Measurements from ENCODE around the gene CSNK1A1.
"Not testable (repeated sequence)": the region's sequence is repeated elsewhere in the genome, so short reads cannot be mapped to it uniquely, and the experiment has no call there.

The CSNK1A1 gene

DNA sequence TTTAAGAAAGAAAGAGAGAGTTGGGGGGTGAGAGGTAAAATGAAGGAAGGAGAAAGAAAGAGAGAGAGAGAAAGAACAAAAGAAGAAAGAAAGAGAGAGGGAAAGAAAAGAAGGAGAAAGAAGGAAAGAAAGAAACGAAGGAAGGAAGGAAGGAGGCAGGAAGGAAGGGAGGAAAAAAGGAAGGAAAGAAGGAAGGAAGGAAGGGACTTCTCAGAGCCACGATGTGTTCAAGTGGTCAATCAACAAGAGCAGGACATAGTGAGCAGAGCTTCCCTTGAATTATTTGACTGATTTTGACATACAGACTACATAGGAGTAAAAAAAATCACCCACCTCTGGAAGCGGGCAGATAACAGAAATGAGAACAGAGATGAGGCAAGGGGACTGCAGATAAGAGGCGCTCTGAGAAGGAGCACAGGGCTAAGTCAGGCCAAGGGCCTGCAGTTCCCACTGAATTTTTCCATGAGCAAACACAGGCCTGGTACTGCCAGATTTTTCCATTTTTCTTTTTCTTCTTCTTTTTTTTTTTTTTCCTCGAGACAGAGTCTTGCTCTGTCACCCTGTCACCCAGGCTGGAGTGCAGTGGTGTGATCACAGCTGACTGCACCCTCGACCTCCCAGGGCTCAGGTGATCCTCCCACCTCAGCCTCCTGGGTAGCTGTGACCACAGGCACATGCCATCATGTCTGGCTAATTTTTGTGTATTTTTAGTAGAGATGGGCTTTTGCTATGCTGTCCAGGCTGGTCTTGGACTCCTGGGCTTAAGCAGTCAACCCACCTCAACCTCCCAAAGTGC lies 94.4 kb downstream of the CSNK1A1 start:
- DNase-seq (ENCODE audit: low read depth in 2 of 2) = no peak

DNA sequence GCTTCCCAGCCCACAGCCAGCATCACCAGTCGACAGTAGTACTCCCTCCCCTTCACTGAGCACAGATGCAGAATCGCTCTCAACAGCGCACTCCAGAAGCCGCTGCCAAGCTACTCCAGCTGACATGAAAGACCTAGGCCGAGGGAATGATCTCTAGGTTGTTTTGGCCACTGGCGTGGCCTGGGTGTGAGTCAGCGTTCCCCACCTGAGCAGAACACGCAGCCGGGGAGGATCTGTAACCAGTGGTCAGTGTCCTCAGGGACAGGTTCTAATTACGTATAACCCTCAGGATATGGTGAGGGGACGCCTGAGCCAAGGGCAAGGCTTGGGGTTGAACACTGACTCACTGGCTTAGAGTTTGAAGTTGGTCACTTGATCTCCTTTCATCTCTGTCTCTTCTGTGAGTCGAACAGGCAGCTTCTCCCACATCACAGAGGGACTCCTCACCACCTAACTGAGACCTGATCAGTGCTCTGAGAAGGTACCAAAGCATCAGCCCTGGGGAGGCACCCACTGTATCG lies 95.3 kb downstream of the CSNK1A1 start:
- no peak for DNase-seq (ENCODE audit: low read depth in 2 of 2)

DNA sequence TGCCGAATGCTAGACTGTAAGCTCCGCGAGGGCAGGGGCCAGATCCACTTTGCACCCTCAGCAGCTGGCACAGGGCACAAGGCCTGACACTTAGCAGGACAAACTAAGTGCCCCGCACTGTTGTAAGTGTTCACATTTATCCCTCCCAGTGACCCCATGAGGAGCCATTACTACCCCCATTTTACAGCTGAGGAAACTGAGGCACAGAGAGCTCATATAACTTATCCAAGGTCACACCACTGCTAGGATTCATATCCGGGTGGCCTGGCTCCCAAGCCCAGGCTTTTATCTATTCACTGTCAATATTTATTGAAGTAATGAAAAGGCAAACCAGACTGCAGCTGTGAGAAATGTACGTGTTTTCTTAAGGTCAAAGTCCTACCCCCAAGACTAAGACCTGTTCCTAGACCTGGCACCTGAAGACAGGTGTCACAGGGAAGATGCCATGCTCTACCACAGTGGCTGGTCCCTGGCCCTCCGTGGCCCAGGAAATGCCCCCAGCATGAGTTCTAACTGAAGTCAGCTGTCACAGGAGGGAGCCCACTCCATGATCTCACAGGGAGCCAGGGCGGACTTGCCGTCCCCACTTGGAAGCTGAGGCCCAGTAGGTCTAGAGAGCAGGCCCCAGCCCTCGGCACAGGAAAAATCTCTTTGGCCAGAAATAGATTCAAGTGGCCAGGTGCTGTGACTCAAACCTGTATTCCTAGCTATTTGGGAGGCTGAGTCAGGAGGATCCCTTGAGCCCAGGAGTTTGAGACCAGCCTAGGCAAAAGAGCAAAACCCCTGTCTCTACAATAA lies 97.4 kb downstream of the CSNK1A1 start:
- no peak for DNase-seq (ENCODE audit: low read depth in 2 of 2)

DNA sequence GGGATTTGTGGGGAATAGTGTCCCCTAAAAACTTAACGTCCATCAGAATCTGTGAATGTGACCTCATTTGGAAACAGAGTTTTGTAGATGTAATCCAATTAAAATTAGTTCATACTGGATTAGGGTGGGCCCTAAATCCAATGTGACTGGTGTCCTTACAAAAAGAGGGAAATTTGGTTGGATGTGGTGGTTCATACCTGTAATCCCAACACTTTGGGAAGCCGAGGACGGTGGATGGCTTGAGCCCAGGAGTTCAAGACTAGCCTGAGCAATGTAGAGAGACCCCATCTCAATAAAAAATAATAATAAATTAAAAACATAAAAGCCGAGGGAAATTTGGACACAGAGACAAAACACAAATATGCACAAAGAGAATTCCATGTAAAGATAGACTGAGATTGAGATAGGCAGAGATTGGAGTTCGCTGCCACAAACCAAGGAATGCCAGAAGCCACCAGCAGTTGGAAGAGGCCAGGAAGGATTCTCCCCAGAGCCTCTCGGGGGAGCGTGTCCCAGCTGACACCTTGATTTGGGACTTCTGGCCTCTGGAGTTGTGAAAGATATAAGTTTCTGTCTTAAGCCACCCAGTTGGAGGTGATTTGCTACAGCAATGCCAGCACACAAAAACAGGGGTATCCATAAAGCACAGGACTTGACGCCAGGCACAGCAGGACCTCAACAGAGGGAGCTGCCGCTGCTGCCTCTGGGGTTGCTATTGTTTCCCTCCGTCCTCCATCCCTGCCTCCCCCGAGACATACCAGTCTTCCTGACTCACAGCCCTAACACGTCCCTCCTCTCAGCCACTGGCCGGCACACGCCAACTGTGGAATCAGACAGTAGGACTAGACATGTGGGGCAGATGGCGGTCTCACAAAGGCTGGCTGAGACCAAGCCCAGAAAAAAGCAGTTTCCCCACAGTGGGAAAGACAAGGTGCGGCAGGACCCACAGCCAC lies 98.3 kb downstream of the CSNK1A1 start:
- DNase-seq (ENCODE audit: low read depth in 2 of 2) = no peak

DNA sequence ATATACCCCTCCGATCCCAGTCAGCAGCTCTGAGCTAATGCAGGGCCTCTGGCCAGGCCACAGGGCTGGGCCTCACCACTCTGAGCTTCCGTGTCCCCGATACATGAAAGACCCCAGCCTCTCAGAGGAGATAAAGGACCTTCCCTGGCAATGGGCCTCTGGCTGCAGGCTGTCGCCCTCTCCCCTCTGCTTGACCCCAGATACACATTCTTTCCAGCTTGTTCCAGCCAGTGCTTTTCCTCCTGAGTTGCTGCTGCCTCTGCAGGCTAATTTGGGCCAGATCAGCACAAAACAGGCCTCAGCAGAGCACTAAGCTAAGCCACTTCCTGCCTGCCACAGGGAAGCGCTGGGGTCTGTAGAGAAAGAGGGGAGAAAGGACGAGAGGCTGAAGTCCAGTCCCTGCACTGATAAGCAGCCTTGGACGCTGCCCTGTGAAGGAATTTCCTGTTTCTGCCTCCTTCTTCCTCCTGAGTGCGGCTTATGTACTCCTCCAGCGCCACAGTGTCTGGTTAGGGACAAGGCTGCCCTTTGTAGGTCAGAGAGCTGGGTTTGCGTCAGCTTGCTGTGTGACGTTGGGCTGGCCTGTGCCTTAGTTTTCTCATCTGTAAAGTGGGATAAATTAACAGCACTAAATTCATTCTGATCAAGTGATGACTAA lies 99.1 kb downstream of the CSNK1A1 start:
- DNase-seq (ENCODE audit: low read depth in 2 of 2) = no peak

DNA sequence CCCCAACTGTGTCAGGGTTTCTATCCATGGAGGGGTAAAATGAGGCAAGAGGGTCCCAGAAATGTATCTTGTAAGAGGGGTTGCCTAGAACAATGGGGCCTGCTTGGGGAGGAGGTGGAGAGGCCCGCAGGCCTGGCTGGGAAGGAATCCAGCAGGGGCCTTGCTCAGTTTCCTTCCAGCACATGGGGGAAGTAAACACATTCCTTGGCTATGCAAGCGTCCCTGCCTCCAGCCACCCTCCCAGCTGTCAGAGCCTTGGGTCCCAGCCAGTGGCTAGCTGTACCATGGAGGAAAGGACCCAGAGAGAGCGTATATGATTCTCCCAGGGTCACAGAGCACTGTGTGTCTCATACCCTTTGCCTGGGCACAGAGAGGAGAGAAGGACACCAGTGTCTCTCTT lies 101.0 kb downstream of the CSNK1A1 start:
- no peak for DNase-seq (ENCODE audit: low read depth in 2 of 2)

DNA sequence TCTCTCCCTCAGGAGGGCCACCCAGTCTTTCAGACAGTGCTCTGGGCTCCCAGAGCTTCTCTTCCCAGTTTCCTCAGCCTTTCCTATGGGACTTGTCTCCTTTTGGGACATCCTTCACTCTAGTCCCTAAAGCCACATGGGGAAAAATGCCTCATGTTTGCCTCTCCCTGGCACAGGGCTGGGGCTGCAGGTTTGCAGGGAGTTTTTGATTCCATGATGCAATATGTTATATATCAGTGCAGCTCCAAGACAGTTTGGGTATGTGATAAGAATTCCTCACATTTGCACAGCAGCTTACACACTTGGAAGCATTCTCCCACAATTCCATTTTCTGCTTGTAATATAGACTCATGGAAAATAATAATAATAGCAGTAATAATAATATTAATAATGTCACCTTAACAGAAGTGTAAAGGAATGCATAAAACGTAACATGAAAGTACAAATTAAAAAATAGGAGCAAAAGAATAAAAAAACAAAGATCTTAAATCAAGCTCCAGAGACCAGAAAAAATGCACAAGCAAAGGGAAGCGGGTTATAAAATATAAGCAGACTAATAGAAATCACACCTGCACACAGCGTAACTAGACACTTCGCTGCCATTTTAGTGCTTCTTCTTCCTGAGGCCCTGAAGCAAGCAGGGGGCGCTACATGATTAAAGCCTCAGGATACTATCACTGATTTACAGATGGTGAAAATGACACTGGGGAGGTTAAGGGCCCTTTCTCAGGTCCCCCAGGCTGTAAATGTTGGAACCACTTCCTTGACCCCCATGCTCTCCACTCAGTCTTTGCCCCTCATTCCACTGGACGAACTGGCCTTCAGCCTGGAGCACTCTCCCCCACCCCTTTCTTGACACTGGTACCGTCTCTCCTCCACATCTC lies 102.2 kb downstream of the CSNK1A1 start:
- no peak for DNase-seq (ENCODE audit: low read depth in 2 of 2)

DNA sequence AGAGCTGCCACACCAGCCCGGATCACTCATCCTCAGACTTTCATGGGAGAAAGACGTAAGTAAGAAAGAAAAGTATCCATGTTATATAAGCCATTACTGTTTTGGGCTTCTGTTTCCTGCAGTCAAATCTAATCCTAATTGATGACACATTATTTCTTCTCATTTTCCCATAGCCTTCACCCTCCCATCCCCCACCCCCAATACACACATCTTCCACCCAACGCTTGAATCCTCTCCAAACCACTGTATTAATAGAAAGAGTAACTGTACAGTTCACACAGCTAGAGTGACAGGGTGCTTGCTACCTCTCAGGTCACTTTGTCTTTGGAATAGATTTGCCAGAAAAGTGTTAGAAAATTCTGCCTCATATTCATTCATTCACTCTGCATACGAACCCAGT lies 102.8 kb downstream of the CSNK1A1 start:
- no peak for DNase-seq (ENCODE audit: low read depth in 2 of 2)

DNA sequence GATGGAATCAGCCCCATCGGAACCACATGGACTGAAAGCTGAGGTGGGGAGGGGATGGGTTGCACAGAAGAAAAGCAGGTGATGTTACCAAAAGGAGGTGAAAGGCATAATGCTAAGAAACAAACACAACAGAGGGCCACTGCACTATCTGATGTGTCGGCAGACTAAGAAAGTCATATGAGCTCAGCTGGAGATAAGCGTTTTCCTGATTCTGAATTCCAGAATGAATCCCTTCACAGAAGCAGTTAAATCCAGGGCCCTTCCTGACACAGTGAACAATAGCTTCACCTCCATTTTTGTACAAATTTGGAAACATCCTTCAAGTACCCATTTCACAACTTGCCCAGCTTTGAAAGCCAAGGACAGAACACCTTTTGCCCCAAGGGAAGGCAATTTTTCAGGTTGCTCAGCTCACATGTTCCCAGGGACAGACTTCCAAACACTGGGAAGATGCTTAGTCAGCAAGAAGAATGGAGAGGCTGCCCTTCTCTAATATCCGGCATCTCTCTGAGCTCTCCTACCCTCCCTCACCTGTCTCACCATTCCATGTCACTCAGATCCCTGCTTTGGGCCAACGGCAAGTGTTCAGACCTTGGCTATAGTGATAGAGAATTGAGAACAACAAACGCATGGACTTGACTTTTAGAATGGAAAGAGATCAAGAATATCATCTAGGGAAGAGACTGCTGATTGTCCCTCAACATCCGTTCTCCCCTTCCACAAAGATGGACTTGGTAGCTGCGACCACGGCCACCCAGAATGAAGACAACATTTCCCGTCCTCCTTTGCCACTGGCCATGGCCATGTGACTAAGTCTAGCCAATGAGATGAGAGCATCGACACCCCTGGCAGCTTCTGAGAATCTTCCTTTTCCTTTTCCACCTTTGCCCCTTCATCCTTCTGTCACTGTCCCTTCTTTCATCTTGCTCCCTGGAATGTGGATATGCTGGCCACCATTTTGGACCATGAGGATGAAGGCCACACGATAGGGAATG lies 103.6 kb downstream of the CSNK1A1 start:
- DNase-seq (ENCODE audit: low read depth in 2 of 2) = no peak

DNA sequence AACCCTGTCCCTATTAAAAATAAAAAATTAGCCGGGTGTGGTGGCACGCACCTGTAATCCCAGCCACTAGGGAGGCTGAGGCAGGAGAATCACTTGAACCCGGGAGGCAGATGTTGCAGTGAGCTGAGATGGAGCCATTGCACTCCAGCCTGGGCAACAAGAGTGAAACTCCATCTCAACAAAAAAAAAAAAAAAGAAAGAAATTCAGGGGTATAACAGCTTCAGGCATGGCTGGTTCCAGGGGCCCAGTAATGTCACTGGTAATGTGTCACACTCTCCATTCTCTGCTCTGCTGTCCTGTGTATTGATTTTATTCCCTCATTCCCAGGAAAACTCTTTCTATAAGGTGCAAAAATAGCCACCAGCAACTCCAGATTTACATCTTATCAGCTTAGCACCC lies 104.4 kb downstream of the CSNK1A1 start:
- DNase-seq (ENCODE audit: low read depth in 2 of 2) = not testable (repeated sequence)

DNA sequence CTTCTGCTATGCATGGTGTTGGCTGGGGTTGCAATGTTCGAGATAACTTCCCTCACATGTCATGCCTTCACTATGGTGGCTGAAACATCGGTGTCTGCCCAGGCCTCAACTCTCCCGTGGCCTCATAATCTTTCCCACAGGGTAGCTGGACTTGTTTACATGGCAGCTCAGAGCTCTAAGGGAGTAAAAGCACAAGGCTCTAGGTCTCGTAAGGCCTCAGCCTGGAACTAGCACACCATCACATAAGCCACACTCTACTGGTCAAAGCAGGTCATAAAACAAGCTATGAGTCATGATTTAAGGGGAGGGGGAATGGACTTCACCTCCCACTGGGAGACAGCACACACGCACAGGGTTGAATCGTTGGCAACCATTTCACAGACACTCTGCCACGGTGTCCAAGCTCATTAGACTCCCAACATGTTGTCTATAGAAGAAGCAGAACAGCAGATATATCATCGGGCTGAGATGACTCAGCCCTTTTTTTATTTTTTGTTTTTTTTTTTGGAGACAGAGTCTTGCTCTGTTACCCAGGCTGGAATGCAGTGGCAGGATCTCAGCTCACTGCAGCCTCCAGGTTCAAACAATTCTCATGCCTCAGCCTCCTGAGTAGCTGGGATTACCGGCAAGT lies 105.4 kb downstream of the CSNK1A1 start:
- no peak for DNase-seq (ENCODE audit: low read depth in 2 of 2)

DNA sequence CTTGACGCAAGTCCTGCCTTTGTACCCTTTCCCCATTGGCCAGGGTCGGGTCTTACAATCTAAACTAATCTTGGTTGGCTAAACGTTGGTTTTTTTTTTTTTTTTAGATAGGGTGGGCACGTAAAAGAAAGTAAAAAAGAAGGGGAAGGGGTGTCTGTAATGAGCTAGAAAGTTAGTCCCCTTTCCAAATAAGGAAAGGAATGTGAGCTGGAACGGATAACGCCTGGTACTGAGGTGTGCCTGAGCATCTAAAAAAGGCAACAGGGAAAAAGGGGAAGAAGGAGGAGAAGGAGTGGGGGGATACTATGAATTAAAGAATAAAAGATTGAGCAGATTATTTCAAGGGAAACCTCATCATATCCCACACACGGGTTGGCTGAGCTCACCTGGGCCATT lies 105.9 kb downstream of the CSNK1A1 start:
- DNase-seq (ENCODE audit: low read depth in 2 of 2) = no peak

DNA sequence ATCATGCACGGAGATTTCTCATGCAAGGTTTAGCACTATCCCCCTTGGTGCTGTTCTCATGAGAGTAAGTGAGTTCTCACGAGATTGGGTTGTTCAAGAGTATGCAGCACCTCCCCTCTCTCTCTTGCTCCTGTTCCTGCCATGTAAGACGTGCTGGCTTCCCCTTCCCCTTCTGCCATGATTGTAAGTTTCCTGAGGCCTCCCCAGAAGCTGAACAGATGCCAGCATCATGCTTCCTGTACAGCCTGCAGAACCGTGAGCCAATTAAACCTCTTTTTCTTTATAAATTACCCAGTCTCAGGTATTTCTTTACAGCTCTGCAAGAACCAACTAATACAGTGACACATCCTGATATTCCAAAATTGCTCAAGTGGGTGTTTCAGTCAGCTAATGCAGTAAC lies 106.8 kb downstream of the CSNK1A1 start:
- not testable (repeated sequence) for DNase-seq (ENCODE audit: low read depth in 2 of 2)

DNA sequence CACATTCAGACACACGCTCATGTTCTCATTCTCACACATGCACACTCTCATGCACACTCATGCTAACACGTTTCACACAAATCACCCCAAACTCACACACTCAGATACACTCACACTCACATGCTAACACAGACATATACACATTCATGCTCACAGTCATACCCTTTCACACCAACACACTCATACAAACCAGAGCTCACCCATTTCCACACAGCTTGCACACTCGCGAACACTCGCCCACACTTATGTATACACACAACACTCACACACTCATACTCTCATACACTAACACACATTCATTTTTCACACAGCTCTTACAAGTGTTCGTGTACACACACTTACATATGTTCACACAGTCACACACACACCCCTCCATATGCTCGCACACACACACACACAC lies 108.0 kb downstream of the CSNK1A1 start:
- DNase-seq (ENCODE audit: low read depth in 2 of 2) = no peak

DNA sequence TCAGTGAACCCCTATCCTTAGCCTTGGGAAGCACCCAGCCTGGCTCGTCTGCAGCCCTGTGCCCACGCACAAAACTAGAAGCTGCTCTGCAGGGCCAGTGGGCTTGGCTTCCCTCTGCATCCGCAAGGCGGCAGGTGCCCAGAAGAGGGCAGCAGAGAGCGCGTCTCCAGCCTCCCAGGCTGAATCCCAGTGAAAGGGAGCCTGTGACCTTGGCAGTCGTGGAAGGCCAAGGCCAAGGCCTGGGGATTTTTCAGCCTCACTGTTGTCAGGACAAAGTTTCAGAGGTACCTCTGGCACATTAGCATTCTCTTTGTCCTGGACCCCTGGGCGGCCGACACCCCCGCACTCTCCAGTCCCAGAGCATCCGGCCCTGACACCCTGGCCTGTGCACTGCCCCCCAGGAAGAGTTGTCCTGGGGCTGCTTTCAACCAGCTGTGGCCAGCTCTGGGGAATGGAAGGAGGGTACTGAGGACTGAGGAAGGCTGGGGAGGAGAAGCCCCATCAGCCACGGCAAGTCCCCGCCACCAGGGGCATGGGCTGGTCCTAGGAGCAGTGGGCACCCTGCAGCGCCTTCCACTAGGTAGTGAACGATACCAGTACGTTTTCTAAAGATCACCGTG lies 108.6 kb downstream of the CSNK1A1 start:
- DNase-seq (ENCODE audit: low read depth in 2 of 2) = peak; percentile 40 to 64
